Tongue (tissue), 2 donors: ENCODE results near the gene MEDAG. TPM values are rescaled to one million over a fixed set of nuclear protein-coding genes. Genes with fewer than 3 reads are reported as not detected.

Experiments used
- DNase-seq: peaks from one replicate; pipeline ENCODE4 v3.0.0-alpha.2; 2015
- total RNA-seq: library from RNA; depleted of rRNA; stranded (reverse); fragments of >200 nt; gene quantifications from one replicate; pipeline ENCODE4 v1.2.3, GENCODE V29; 2014

Gene MEDAG
- total RNA-seq, 1 donor from 2014 or later: 4.1 TPM

DNA sequence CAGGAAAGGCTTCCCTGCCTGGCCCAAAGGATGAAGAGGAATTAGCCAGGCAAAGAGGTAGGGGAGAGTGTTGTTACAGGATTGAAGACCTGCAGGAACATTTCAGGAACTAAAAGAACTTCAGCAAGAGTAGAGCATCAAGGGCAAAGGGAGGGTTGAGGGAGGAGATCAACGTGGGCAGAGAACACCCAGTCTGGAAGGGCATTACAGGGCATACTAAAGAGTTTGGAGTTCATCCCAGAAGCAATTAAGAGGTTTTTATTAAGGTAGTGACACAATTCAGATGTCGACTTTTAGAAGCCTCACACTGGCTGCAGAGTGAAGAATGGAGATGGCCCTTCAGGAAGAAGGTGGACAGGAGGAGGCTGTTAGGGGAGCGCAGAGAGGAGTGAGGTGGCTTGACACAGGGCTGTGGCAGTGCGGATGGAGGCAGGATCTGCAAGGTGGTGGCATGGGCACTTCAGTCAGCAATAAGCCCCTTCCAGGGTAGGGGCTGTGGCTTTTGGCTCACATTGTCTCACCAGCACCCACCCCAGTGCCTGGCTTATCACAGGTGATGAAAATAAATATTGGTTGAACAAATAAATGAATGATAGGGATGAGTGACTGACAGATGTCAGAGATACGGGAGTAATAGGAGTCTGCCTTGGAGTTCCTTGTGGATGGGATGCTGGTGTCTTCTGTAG lies 51.3 kb downstream of the MEDAG start:
- DNase-seq: no peak

DNA sequence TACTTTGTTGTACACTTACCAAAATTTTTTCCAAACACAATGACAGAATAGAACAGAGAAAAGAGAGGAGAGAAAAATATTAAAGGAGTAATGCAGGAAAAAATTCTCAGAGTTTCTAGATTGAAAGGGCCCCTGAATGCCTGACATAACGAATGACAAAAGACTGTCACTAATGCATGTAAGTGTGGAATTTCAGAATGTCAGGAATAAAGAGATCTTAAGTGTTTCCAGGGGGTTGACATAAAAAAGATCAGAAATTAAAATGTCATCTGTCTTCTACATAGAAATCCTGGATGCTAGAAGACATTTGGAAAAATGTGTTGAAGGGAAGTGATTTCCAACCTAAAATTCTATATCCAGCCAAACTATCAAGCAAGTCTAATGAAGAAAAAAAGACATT lies 53.6 kb downstream of the MEDAG start:
- DNase-seq: no peak

DNA sequence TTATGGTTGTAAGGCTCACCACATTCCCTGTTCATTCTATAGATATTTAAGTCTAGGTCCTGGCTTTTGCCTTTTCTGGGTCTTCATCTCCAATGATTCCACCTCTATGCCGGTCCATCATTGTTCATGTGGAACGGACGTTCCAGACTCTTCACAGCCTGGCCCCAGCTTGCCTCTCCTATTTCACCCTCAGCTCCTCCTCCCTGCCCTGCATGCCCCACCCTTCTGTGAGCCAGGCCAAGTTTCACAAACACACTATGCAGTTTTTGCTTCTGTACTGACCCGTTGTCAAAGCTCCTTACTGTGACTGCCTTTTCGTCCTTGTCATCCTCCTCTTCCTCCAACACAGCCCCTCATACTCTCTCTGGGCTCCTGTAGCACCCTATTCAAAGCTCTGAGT lies 57.7 kb downstream of the MEDAG start:
- peak; percentile 29 for DNase-seq

- DNase-seq: no peak
Observed at GRCh38 chr13:30965380-30965779, 59.3 kb downstream of the MEDAG start.

GRCh38 chr13:30966101-30966500 lies 60.0 kb downstream of the MEDAG start:
- no peak for DNase-seq

DNA sequence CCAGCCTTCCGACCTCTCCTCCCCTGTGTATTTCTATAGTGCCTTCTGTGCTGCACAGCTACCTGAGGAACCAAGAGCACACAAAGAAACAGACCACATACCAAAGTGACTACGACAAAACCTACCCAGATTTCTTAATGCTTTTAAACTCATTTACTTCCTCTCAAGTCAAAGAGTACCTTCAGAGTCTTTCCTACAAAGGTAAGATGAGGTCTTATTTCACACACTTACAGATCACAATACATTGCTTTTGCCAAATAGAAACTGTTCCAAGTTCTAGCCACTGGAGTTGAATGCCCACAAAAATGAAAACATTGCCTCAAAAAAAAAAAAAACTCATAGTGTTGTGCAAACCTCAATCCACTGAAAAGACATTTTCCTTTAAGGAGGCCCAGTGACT lies 62.8 kb downstream of the MEDAG start:
- DNase-seq: no peak

DNA sequence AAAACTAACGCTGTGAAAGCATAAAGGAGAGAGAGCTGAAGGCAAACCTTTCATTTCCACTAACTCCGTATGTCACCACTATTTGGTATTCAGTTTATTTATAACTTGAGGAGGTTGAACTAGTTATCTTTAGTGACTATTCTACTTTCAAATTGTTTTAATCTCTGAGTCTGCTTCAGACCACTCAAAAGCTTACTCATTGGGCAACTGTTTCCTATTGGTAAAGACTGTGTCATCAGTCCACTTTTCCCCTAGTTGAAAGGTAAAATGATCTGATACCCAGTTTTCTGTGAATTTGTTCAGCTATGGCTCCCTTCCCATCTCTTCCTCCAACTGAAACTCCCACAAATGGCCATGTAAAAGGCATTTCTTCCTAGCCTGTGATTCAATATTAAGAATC lies 65.5 kb downstream of the MEDAG start:
- no peak for DNase-seq

DNA sequence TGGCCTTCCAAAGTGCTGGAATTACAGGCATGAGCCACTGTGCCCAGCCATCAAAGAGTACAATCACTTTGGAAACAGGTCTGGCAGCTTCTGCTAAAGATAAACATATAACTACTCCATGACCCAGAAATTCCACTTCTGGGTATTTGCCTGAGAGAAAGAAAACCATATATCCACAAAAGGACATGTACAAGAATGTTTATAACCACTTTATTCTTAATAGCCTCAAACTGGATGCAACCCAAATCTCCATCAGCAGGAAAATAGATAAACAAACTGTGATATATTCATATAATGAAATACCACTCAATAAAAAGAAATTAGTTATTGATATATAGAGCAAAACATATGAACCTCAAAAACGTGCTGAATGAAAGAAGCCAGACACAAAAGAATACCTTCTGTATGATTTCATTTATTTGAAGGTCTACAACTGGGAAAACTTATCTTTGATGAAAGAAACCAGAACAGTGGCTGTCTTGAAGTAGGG lies 66.9 kb downstream of the MEDAG start:
- DNase-seq: peak; percentile 63

GRCh38 chr13:30974350-30974749 lies 68.3 kb downstream of the MEDAG start:
- DNase-seq: no peak

Other genes starting within 250 kb of the MEDAG start
- 0.72 TPM for gene ALOX5AP, start 170.7 kb upstream of the MEDAG start, total RNA-seq
- not detected for gene TEX26, start 26.4 kb downstream of the MEDAG start, total RNA-seq